Thymus (tissue), 11 donors: ENCODE measurements around the gene TMEM184B. TPM values are rescaled to one million over a fixed set of nuclear protein-coding genes. Genes with fewer than 3 reads are reported as not detected.

ENCODE experiments used
- DNase-seq, 9 donors: peaks; one replicate each; pipeline ENCODE4 v3.0.0-alpha.2; 2013; ENCODE audit warnings: low spot score in 9 of 9, low read depth in 6 of 9, missing footprints in 1 of 9
- H3K27ac ChIP-seq, 2 donors: one replicate each; pipeline ENCODE4 v1.5.1; 2013; ENCODE audit warnings: control low read depth in 1 of 2, low read depth in 1 of 2, low read length in 1 of 2, mild to moderate bottlenecking in 1 of 2, moderate library complexity in 1 of 2
- H3K27me3 ChIP-seq, 2 donors: one replicate each; pipeline ENCODE4 v1.5.1; 2013; ENCODE audit warnings: low read length in 1 of 2; ENCODE audit not compliant: control insufficient read depth in 2 of 2, insufficient read depth in 1 of 2
- H3K36me3 ChIP-seq, 2 donors: one replicate each; pipeline ENCODE4 v1.5.1; 2013; ENCODE audit warnings: low read length in 1 of 2, mild to moderate bottlenecking in 1 of 2, moderate library complexity in 1 of 2; ENCODE audit not compliant: control insufficient read depth in 2 of 2, insufficient read depth in 2 of 2
- H3K4me1 ChIP-seq, 2 donors: one replicate each; pipeline ENCODE4 v1.5.1; 2013; ENCODE audit warnings: low read length in 2 of 2; ENCODE audit not compliant: control insufficient read depth in 2 of 2, insufficient read depth in 2 of 2
- H3K4me3 ChIP-seq, 2 donors: one replicate each; pipeline ENCODE4 v1.5.1; 2013; ENCODE audit warnings: low read length in 2 of 2, control low read depth in 1 of 2, mild to moderate bottlenecking in 1 of 2
- H3K9me3 ChIP-seq, 2 donors: one replicate each; pipeline ENCODE4 v1.5.1; 2013; ENCODE audit warnings: low read length in 1 of 2, mild to moderate bottlenecking in 1 of 2; ENCODE audit not compliant: control insufficient read depth in 2 of 2, insufficient read depth in 1 of 2
- WGBS: extraction: QIAGEN DNeasy Blood & Tissue Kit; methylation state at CpG from one replicate; pipeline ENCODE4 v1.1.7; 2013; 5-methylcytosine and 5-hydroxymethylcytosine counted together
- polyA plus RNA-seq: library from polyadenylated mRNA; stranded (reverse); fragments of 200-250 nt; gene quantifications from one replicate; pipeline ENCODE4 v1.2.3, GENCODE V29; 2013
- total RNA-seq: library from RNA; stranded (reverse); fragments of 120-200 nt; gene quantifications from one replicate; pipeline ENCODE4 v1.2.4, GENCODE V29; 2013
- donor health status: healthy.

Gene TMEM184B
- total and polyA plus RNA-seq, 2 donors = 2.7 to 11.2 TPM

DNA sequence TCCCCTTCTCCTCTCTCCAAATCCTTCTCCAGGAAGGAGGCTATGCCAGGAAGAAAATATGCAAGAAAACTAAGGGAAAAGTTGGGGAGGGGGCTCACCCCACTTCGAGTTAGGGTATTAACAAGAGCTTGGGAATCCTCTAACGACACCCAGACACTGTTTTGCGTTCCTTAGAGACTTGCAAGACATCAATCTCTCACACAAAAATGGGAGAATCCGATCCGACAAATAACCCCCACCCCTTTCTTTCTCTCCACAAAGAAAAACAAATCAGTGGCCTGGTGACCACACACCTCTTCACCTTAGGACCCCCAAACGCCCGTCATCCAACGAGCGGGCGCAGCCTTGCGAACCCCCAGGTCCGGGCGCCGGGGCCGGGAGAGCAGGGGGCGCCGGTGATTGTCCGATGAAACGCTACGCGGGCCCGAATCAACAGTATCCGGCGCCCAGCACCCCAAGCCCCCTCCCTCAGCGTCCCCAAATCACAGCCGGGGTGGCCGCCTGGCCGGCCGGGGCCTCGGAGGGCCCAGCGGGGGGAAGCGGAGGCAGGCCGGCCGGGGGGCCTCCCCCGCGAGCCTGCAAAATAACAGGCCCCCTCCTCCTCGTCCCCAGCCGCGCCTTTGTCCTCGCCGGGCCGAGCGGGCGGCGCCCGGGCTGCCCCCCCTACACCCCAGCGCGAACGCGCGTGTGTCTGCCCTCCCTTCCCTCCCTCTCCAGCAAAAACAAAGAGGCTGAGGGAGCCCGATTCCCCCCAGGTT is 43.7 kb upstream of the TMEM184B start:
- H3K9me3 ChIP-seq = peaks cover 0 to 7% of the 10 kb centered on the region in 2 donors
- under 1% methylated on average over 52 of the region's 52 CpGs for WGBS
- peak overlapping the region; percentile 58 to 81 for H3K4me3 ChIP-seq
- peaks cover 14 to 48% of the 10 kb centered on the region in 2 donors for H3K4me1 ChIP-seq
- peak in 4 of 9 donors; percentile 34 to 71 (median 52) for DNase-seq
- H3K27ac ChIP-seq = peak overlapping the region; percentile 84 to 90
- H3K27me3 ChIP-seq = peaks cover 0 to 5% of the 10 kb centered on the region in 2 donors
- H3K36me3 ChIP-seq = peaks cover 16 to 18% of the 10 kb centered on the region in 2 donors

DNA sequence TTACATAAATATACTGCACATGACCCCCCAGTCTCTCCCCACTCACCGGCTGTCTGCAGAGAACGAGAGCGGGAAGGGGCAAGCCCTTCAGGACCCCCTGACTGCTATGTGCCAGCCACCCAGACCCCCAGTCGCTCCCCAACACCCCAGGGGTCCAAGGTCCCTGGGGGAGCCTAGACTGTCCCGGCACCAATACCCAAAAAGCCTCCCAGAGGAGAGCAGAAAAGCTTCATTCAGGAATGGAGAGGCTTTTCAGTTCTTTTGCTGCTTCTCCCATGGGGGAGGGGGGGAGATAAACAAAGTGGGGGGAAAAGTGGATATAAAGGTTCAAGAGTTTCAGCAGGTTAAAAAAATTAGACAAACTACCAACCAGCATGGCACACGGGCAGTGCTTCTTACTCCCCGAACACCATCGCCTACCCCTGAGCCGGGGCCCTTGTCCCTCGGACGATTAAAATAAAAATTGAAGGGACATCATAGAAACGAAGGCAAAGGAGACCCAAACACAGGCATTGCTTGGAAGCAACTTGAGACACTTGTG is 43.1 kb upstream of the TMEM184B start:
- Histone ChIP-seq H3K27ac (peak overlapping the region; percentile 48 to 84), H3K4me1 (peaks cover 14 to 52% of the 10 kb centered on the region in 2 donors), H3K27me3 (peaks cover 0 to 5% of the 10 kb centered on the region in 2 donors), H3K9me3 (peaks cover 0 to 7% of the 10 kb centered on the region in 2 donors), H3K4me3 (peak overlapping the region; percentile 58 to 81), H3K36me3 (peaks cover 23 to 24% of the 10 kb centered on the region in 2 donors)
- WGBS = 4% methylated on average over 12 of the region's 12 CpGs
- peak in 1 of 9 donors; percentile 40 for DNase-seq

DNA sequence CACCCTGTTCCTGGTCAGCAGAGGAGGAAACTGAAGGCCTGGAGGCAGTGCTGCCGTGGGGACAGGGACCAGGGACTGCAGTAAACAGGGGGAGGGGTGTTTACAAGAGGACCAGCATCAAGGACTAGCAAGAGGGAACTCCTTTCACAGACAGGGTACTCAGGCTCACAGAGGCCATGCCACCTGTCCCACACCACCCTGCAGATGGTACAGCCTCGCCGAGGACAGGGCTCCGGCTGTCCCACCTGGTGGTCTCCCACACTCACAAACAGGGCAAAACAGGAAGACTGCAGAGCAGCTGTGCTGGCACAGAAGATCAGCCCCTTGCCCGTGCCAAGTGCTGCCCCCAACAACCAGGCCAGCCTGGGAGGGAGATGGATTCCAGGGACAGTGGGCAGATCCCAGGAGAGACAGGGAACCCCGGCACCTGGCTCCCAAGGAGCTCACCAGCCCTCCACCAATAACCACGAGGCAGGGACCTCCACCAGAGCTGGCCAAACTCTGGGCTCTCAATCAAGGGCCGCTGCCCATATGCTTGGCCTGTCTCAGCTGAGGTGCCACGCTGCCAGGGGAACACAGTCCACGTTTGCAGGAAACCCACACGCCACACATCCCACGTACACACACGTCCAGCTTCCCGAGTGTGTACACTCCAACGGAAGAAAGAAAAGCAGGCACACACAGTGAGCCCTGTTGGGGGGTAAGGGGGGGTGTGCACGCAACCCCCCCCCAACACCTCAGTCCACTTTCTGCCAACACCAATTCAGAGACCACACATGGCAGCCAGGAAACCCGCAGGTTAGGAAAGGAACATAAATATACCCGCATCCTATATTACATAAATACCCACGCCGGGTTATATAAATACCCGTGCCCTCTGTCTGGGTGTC is 42.4 kb upstream of the TMEM184B start:
- Histone ChIP-seq H3K36me3 (peaks cover 29 to 31% of the 10 kb centered on the region in 2 donors), H3K27ac (peak overlapping the region; percentile 80 to 84), H3K4me3 (peak overlapping the region; percentile 58 to 81), H3K4me1 (peaks cover 14 to 52% of the 10 kb centered on the region in 2 donors), H3K9me3 (peaks cover 0 to 7% of the 10 kb centered on the region in 2 donors), H3K27me3 (peaks cover 0 to 5% of the 10 kb centered on the region in 2 donors)
- WGBS = 9% methylated on average over 21 of the region's 21 CpGs
- peak in 2 of 9 donors; percentile 37 to 54 for DNase-seq

DNA sequence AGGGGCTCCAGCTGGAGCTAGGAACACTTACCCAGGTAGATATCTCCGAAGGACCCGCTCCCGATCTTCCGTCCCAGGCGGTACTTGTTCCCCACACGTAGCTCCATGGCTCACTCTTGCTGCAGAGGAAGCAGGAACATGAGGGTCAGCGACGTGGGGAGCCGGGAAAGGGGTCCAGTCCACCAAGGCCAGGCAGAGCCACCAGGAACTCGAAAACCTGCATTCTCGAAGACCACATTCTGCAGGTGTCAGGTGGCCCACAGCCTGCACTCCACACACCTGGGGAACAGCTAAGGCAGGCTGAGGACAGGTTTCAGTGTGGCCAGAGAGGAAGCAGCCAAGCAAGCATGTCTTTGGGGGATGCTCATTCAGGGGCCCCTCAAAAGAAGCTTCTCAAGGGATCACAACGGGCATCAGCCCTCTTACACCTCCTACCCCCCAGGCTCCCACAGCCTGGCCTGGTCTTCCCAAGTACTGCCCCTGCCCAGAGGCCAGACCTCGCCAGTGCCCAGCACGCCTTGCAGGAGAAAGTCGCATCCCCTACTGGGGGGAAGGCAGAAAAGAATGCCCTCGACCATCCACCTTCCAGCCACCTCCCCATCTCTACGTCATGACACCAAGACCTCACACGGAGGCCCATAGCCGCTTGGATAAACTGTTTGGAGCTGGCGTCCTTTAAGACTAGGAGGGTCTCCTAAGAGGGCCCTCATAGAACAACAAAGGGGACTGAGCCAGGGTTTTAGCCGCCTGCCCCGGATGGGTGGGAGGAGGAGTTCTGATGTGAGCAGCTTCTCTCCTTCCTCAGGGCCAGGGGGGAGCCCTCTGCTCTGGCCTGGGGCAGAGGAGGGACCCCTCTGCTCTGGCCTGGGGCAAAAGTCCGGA is 41.5 kb upstream of the TMEM184B start:
- peaks cover 14 to 52% of the 10 kb centered on the region in 2 donors for H3K4me1 ChIP-seq
- 89% methylated on average over 23 of the region's 23 CpGs for WGBS
- H3K9me3 ChIP-seq = peaks cover 0 to 7% of the 10 kb centered on the region in 2 donors
- DNase-seq = no peak
- no peak overlapping the region for H3K4me3 ChIP-seq
- peaks cover 0 to 5% of the 10 kb centered on the region in 2 donors for H3K27me3 ChIP-seq
- H3K27ac ChIP-seq = peak overlapping the region; percentile 80 to 84
- peaks cover 32 to 34% of the 10 kb centered on the region in 2 donors for H3K36me3 ChIP-seq

DNA sequence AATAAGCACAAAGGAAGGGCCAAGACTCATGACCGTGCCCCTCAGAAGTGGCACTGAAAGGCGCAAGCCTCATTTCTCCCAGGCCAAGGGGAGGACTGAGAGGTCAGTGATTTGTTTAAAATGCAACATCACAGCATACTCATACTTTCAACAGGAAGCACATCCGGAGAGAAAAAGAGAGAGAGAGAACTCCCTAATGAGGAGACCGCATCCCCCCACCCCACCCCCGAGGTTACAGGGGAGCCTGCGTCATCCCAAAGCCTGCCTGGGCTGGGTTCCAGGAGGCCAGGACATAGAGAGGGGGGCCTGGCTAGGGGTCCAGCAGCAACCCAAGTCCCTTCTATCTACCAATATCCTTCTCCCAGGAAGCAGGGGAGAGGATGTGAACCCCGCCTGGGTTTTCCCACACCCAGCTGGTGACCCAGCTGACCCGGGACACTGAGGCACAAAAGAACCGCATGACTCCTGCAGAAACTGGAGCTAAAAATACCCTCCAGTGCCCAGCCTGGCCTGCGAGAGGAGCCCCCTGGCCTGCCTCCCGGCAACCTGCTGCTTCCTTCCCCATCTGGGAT is 40.7 kb upstream of the TMEM184B start:
- no peak for DNase-seq
- peaks cover 14 to 50% of the 10 kb centered on the region in 2 donors for H3K4me1 ChIP-seq
- no peak overlapping the region for H3K4me3 ChIP-seq
- peaks cover 0 to 3% of the 10 kb centered on the region in 2 donors for H3K27me3 ChIP-seq
- 81% methylated on average over 11 of the region's 11 CpGs for WGBS
- H3K9me3 ChIP-seq = peaks cover 0 to 7% of the 10 kb centered on the region in 2 donors
- peak overlapping the region; percentile 31 to 41 for H3K27ac ChIP-seq
- peaks cover 40 to 42% of the 10 kb centered on the region in 2 donors for H3K36me3 ChIP-seq

DNA sequence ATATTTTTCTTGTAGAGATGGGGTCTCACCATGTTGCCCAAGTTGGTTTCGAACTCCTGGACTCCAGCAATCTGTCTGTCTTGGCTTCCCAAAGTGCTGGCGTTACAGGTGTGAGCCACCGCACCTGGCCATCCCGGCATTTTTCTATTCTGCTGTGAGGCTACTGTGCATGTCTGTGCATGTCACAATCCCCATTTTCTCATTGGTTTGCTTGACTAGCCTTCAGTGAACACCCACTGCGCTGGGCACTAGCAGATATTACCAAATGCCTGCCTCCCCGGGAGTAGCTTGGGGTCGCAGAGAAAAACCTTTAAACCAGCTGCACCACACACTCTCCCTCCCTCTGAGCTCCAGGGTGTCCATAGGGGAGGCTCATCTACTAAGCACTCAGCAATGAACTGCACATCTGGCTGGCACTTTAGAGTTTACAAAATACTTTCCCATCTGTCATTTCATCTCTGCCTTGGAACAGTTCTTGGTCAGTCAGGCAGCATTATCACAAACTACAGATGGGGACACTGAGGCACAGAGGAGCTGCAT is 39.5 kb upstream of the TMEM184B start:
- Histone ChIP-seq H3K9me3 (peaks cover 0 to under 1% of the 10 kb centered on the region in 2 donors), H3K36me3 (peaks cover 44 to 48% of the 10 kb centered on the region in 2 donors), H3K4me1 (peaks cover 14 to 41% of the 10 kb centered on the region in 2 donors), H3K4me3 (no peak overlapping the region), H3K27me3 (no peaks in the 10 kb centered on the region), H3K27ac (no peak overlapping the region)
- 95% methylated on average over 7 of the region's 7 CpGs for WGBS
- DNase-seq = no peak

DNA sequence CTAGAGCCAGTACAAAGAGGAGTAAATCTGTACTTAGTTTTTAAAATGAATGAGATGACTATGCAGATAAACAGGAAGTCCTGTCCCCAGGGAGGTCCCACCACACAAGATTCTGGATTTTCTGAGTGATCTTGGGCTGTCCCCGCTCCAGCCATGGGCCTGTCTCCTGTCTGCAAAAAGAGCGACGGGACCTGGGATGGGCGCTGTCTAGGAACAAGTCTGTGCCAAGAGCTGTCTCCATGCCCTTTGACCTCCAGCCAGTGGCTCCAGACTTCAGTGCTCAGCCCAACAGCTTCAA is 38.5 kb upstream of the TMEM184B start:
- H3K4me1 ChIP-seq = peaks cover 14 to 37% of the 10 kb centered on the region in 2 donors
- DNase-seq = no peak
- peaks cover 44 to 48% of the 10 kb centered on the region in 2 donors for H3K36me3 ChIP-seq
- no peaks in the 10 kb centered on the region for H3K27me3 ChIP-seq
- H3K27ac ChIP-seq = no peak overlapping the region
- 97% methylated on average over 4 of the region's 4 CpGs for WGBS
- no peak overlapping the region for H3K4me3 ChIP-seq
- H3K9me3 ChIP-seq = no peaks in the 10 kb centered on the region
